ENCODE measurements around the gene OR2H2.

Gene OR2H2

GRCh38 chr6:29624520-29624961 lies 39.6 kb downstream of the OR2H2 start:
- TF ChIP-seq EP300 (IDR thresholded peaks at IDR 0.05; ENCODE audit: borderline replicate concordance) (no peak), TEAD4 (IDR thresholded peaks at IDR 0.05) (no peak), RAD21 (IDR thresholded peaks at IDR 0.05; ENCODE audit: low read depth) (no peak), ZBTB7A (IDR thresholded peaks at IDR 0.05; ENCODE audit: low read depth) (no peak), TAF1 (IDR thresholded peaks at IDR 0.05; ENCODE audit: low read depth) (no peak), TCF12 (IDR thresholded peaks at IDR 0.05; ENCODE audit: low read depth) (no peak), MAX (IDR thresholded peaks at IDR 0.05) (no peak), EGR1 (IDR thresholded peaks at IDR 0.05) (no peak), NFIC (IDR thresholded peaks at IDR 0.05) (no peak)
- TF ChIP-seq, protein P1, sequence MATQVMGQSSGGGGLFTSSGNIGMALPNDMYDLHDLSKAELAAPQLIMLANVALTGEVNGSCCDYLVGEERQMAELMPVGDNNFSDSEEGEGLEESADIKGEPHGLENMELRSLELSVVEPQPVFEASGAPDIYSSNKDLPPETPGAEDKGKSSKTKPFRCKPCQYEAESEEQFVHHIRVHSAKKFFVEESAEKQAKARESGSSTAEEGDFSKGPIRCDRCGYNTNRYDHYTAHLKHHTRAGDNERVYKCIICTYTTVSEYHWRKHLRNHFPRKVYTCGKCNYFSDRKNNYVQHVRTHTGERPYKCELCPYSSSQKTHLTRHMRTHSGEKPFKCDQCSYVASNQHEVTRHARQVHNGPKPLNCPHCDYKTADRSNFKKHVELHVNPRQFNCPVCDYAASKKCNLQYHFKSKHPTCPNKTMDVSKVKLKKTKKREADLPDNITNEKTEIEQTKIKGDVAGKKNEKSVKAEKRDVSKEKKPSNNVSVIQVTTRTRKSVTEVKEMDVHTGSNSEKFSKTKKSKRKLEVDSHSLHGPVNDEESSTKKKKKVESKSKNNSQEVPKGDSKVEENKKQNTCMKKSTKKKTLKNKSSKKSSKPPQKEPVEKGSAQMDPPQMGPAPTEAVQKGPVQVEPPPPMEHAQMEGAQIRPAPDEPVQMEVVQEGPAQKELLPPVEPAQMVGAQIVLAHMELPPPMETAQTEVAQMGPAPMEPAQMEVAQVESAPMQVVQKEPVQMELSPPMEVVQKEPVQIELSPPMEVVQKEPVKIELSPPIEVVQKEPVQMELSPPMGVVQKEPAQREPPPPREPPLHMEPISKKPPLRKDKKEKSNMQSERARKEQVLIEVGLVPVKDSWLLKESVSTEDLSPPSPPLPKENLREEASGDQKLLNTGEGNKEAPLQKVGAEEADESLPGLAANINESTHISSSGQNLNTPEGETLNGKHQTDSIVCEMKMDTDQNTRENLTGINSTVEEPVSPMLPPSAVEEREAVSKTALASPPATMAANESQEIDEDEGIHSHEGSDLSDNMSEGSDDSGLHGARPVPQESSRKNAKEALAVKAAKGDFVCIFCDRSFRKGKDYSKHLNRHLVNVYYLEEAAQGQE (IDR thresholded peaks at IDR 0.05; ENCODE audit: low read depth), result no peak
- TF ChIP-seq, protein P2, sequence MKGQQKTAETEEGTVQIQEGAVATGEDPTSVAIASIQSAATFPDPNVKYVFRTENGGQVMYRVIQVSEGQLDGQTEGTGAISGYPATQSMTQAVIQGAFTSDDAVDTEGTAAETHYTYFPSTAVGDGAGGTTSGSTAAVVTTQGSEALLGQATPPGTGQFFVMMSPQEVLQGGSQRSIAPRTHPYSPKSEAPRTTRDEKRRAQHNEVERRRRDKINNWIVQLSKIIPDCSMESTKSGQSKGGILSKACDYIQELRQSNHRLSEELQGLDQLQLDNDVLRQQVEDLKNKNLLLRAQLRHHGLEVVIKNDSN (IDR thresholded peaks at IDR 0.05), result no peak

DNA sequence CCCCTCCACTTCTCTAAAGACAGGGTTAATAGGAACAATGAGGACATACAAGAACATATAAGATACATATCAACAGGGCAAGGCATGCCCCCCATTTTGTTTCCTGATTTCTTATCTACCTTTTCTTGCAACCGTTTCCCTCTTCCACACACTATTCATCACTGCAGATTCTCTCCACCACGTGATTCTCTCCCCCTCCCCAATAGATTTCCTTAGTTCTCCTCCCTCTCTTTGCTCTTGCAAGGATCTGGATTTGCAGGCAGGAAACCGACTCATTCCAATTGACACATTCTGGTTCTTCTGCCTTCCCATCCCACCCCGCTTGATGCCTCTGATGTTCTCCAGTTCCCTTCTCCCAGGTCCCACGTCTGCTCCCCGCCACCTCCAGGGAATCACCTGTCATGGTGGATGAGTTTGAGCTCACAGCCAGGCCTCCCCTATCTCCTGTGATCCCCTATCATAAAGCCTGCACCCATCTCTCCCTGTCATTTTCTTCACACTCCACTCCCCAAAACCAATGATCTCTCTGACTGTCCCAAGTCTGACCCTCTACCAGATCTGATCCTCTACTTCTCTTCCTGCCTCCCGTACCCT lies 40.5 kb downstream of the OR2H2 start:
- TF ChIP-seq CEBPB (IDR thresholded peaks at IDR 0.05) (no peak), TAF1 (IDR thresholded peaks at IDR 0.05; ENCODE audit: low read depth) (no peak), CREB1 (IDR thresholded peaks at IDR 0.05; ENCODE audit: low read depth) (no peak), EGR1 (IDR thresholded peaks at IDR 0.05) (no peak), YY1 (IDR thresholded peaks at IDR 0.05; ENCODE audit: low read depth) (no peak), RAD21 (IDR thresholded peaks at IDR 0.05; ENCODE audit: low read depth) (no peak), ZBTB7A (IDR thresholded peaks at IDR 0.05; ENCODE audit: low read depth) (no peak), FOXM1 (IDR thresholded peaks at IDR 0.05; ENCODE audit: borderline replicate concordance, low read depth) (no peak), TEAD4 (IDR thresholded peaks at IDR 0.05) (no peak), EP300 (IDR thresholded peaks at IDR 0.05; ENCODE audit: borderline replicate concordance) (no peak), TCF12 (IDR thresholded peaks at IDR 0.05; ENCODE audit: low read depth) (no peak), MAX (IDR thresholded peaks at IDR 0.05) (no peak), NFIC (IDR thresholded peaks at IDR 0.05) (no peak)
- TF ChIP-seq, protein P2 (IDR thresholded peaks at IDR 0.05), result no peak
- TF ChIP-seq, protein P1 (IDR thresholded peaks at IDR 0.05; ENCODE audit: low read depth), result no peak

- TF ChIP-seq MAX (IDR thresholded peaks at IDR 0.05), result no peak
- no peak for TF ChIP-seq CEBPB (IDR thresholded peaks at IDR 0.05)
- no peak for TF ChIP-seq YY1 (IDR thresholded peaks at IDR 0.05; ENCODE audit: low read depth)
- TF ChIP-seq NFIC (IDR thresholded peaks at IDR 0.05), result no peak
- TF ChIP-seq EGR1 (IDR thresholded peaks at IDR 0.05), result no peak
- TF ChIP-seq EP300 (IDR thresholded peaks at IDR 0.05; ENCODE audit: borderline replicate concordance), result no peak
- no peak for TF ChIP-seq TEAD4 (IDR thresholded peaks at IDR 0.05)
- TF ChIP-seq TAF1 (IDR thresholded peaks at IDR 0.05; ENCODE audit: low read depth), result no peak
- no peak for TF ChIP-seq ZBTB7A (IDR thresholded peaks at IDR 0.05; ENCODE audit: low read depth)
- TF ChIP-seq, protein P2 (IDR thresholded peaks at IDR 0.05), result no peak
- no peak for TF ChIP-seq FOXM1 (IDR thresholded peaks at IDR 0.05; ENCODE audit: borderline replicate concordance, low read depth)
- TF ChIP-seq TCF12 (IDR thresholded peaks at IDR 0.05; ENCODE audit: low read depth), result no peak
- TF ChIP-seq RAD21 (IDR thresholded peaks at IDR 0.05; ENCODE audit: low read depth), result no peak
- TF ChIP-seq, protein P1 (IDR thresholded peaks at IDR 0.05; ENCODE audit: low read depth), result no peak
These were observed 42.2 kb downstream of the OR2H2 start for GRCh38 chr6:29626948-29627754.
